T47D (cell line): Measurements from ENCODE around the gene NHERF2.

ENCODE experiments used
- DNase-seq, 2 experiments: peaks; one replicate each; pipeline versions ENCODE4 v3.0.0 to v3.0.0-alpha.2; 2011 to 2012; ENCODE audit warnings: low read depth in 1 of 2, low spot score in 1 of 2
- JUND ChIP-seq: IDR thresholded peaks from 2 replicates; pipeline ENCODE4 v1.6.1; 2012; ENCODE audit warnings: low read depth
- in situ Hi-C: cut with HindIII; loops from 2 replicates; pipeline ENCODE4 v1.10.0; 2016; ENCODE audit warnings: low sequenced_read_pairs, low pct_unique_long_range_greater_than_20kb

The NHERF2 gene

GRCh38 chr16:1997494-1998359, 29.0 kb upstream of the NHERF2 start:
- no peak for DNase-seq
- no peak for TF ChIP-seq JUND
- in situ Hi-C loops: no loop called here

DNA sequence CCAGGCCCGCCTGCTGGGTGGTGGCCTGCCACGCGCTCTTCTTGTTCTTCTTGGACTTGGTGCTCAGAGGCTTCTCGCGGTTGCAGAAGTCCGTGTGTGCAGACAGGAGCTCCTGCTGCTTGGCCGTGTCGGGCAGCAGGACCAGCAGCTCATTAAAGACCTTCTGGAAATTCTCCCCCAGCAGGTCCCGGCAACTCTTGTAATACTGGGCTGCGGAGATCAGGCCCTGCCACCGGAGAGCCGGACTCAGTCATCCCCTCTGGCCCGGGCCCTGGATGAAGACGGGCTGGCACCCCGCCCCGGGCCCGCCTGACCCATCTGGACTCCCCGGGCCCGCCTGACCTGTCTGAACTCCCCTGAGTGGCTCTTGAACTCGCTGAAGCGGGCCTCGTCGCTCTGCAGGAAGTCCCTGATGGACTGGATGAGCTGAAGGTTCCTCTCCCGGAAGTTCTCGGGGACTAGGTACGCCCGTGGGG, 28.3 kb upstream of the NHERF2 start:
- TF ChIP-seq JUND: no peak
- in situ Hi-C loops: no loop called here
- DNase-seq: no peak

DNA sequence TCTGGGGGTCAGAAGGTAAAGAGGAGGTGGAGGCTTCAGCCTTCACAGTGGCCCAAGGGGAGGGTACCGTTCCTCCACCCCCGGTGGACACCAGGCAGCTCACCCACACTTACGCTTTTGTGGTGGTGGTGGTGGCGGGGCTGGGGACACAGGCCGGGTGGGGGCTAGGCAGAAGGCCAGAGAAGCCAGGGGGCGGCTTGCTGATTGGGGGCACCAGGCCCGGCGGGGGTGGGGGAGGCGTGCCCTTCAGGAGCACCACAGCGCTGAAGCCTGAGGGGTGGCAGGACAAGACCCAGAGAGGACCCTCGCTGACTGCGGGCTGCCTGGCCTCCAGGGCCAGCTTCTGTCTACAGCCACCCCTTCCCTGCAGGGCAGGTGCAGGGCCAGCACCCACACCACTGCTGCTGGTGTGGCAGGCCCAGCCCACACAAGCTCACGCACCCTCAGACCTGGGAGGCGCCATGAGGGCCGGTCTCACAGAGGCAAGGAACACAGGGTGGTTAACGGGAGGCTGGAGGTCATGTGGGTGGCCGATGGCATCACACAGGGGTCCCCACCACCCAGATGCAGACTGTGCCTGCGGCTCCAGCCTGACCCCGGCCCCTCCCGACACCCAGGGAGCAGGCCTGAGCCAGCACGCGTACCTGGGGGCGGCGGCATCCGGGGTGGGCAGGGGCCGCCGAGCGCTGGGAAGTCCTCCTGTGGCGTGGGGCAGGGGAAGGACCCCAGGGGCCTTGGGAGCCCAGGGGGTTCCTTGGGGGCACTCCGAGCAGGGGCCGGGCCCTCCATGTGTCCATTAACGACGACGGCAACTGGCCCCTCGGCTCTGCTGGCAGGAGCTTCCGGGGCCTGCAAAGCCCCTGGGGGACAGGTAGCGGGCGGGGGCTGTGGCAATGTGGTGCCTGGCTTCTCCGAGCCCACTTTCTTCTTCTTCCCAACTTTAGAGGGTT, 27.6 kb upstream of the NHERF2 start:
- no peak for TF ChIP-seq JUND
- in situ Hi-C loops: no loop called here
- DNase-seq: no peak

DNA sequence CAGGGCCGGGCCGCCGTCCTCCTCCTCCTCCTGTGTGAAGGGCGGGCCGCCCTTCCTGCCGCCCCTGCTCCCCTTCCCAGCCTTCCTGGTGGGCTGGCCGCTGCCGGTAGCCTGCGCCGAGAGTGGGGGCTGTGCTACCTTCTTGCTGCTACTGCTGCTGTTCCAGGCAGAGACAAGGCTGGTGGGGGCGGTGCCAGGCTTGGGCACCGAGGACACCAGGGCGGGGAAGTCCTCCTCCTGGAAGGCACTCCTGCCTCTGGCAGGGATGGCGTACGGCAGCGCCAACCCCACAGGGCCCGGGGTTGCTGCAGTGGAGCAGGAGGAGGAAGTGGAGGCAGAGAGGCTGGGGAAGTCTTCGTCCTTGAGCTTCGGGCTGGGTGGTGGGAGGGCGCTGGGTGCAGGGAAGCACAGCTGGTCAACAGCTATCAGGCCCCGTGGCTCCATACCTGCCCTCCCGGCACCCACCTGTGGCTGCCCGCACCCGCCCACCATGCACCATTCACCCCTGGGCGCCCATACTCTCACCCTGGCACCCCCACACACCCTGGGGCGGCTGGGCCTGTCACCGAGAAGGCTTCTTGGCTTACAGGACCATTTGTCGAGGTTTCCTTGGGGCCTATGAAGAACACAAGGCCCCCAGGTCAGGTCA, 26.7 kb upstream of the NHERF2 start:
- in situ Hi-C loops: no loop called here
- no peak for DNase-seq
- TF ChIP-seq JUND: no peak

DNA sequence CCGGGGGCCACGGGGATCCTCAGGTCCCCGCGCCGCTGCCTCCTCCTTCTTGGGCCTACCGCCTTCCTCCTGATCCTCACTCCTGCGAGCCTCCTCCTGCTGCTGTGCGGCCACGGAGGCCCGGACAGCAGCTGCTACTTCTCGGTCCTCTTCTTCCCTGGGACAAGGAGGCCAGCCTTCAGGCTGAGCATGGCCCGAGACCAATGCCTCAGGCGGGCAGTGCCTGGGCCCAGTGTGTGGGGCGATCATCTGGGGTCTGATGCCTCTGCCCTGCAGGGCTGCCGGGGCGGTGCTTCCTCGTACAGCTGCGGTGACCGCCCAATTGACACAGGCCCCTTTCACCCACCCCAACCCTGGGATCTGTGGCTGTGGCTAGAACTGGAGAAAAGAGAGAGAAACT, 25.7 kb upstream of the NHERF2 start:
- in situ Hi-C loops: no loop called here
- TF ChIP-seq JUND: no peak
- no peak for DNase-seq

DNA sequence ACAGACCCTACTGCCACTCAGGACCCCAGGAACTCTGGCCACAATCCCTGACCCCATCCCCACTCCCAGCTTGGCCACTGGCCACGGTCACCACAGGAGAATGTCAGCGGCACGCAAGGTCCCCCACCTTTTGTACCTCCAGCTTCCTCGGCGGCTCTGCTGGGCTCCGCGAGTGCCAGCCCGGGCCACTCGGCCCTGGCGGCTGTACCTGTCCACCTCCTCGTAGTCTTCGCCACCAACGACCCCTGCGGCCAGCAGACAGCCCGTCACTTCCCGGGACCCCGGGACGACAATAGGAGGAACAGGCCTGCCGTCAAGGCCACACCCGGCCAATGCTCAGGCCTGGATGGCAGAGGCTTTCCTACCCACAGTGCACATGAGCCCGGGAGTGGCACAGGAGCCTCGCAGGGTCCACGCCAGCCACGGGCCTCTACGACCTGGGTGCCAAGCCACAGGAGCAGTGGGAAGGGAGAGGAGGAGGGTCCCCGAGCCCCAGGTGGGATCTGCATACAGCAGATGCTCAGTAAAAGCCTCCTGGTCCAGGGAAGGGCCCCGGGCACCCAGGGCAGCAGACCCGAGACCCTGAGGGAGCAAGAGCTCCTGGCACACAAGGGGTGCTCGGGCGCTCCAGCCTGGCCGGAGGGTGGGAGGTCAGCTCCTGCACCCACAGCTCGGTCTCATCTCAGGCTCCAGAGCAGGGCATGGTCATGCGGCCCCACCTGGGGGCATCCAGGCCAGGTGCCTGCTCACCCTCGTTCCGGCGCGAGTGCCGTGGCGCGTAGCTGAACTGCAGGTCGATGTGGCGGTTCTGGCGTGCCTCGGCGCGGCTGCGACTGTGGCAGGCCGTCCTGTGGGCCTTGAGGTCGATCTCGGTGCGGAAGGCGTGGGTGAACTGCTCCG, 25.0 kb upstream of the NHERF2 start:
- no peak for DNase-seq
- no peak for TF ChIP-seq JUND
- in situ Hi-C loops: no loop called here

GRCh38 chr16:2002406-2003230, 24.1 kb upstream of the NHERF2 start:
- no peak for DNase-seq
- in situ Hi-C loops: no loop called here
- no peak for TF ChIP-seq JUND

GRCh38 chr16:2003231-2003826, 23.4 kb upstream of the NHERF2 start:
- in situ Hi-C loops: no loop called here
- no peak for DNase-seq
- TF ChIP-seq JUND: no peak

- in situ Hi-C loops: no loop called here
- TF ChIP-seq JUND: no peak
- peak; percentile 82 to 92 for DNase-seq
Observed at GRCh38 chr16:2003827-2004641, 22.7 kb upstream of the NHERF2 start.
